BLaER1 (cell line): ENCODE measurements around the gene PTH2R.
"Not testable (repeated sequence)": the region's sequence is repeated elsewhere in the genome, so short reads cannot be mapped to it uniquely, and the experiment has no call there.

ENCODE experiments used
- H3K27ac ChIP-seq: shearing (Covaris generic); formaldehyde crosslinking; 2 replicates; pipeline ENCODE4 v1.8.1; 2022
- H3K27me3 ChIP-seq: shearing (Covaris generic); formaldehyde crosslinking; 2 replicates; pipeline ENCODE4 v1.8.1; 2022
- H3K36me3 ChIP-seq: shearing (Covaris generic); formaldehyde crosslinking; 2 replicates; pipeline ENCODE4 v1.8.1; 2022
- H3K4me1 ChIP-seq: shearing (Covaris generic); formaldehyde crosslinking; 2 replicates; pipeline ENCODE4 v1.8.1; 2022
- H3K4me2 ChIP-seq: shearing (Covaris generic); formaldehyde crosslinking; 2 replicates; pipeline ENCODE4 v1.8.1; 2022
- H3K4me3 ChIP-seq: shearing (Covaris generic); formaldehyde crosslinking; 2 replicates; pipeline ENCODE4 v1.8.1; 2022
- H3K9ac ChIP-seq: shearing (Covaris generic); formaldehyde crosslinking; 2 replicates; pipeline ENCODE4 v1.8.1; 2022
- H3K9me3 ChIP-seq: shearing (Covaris generic); formaldehyde crosslinking; 2 replicates; pipeline ENCODE4 v1.8.1; 2022
- H4K20me1 ChIP-seq: shearing (Covaris generic); formaldehyde crosslinking; 2 replicates; pipeline ENCODE4 v1.8.1; 2022
- Cebpa-rat ChIP-seq: shearing (Covaris generic); IDR thresholded peaks from 2 replicates; pipeline ENCODE4 v1.8.1; 2022

PTH2R gene

GRCh38 chr2:208496129-208496528 lies 89.5 kb downstream of the PTH2R start:
- Histone ChIP-seq H3K9ac (no peak overlapping the region), H4K20me1 (no peaks in the 10 kb centered on the region), H3K4me3 (no peak overlapping the region), H3K4me1 (peaks cover 7% of the 10 kb centered on the region), H3K27ac (no peak overlapping the region), H3K36me3 (no peaks in the 10 kb centered on the region), H3K4me2 (no peak overlapping the region), H3K27me3 (no peaks in the 10 kb centered on the region), H3K9me3 (no peaks in the 10 kb centered on the region)
- no peak for TF ChIP-seq Cebpa-rat

GRCh38 chr2:208501206-208501605 lies 94.6 kb downstream of the PTH2R start:
- Histone ChIP-seq H3K9me3 (0 out of 2 replicates have a peak, but pooled peaks cover 10% of the 10 kb centered on the region), H3K9ac (no peak overlapping the region), H3K36me3 (no peaks in the 10 kb centered on the region), H3K27ac (no peak overlapping the region), H3K4me3 (no peak overlapping the region), H4K20me1 (no peaks in the 10 kb centered on the region), H3K4me2 (no peak overlapping the region), H3K4me1 (no peaks in the 10 kb centered on the region), H3K27me3 (no peaks in the 10 kb centered on the region)
- TF ChIP-seq Cebpa-rat = no peak

GRCh38 chr2:208502288-208502687 lies 95.7 kb downstream of the PTH2R start:
- Histone ChIP-seq H4K20me1 (no peaks in the 10 kb centered on the region), H3K36me3 (no peaks in the 10 kb centered on the region), H3K4me2 (no peak overlapping the region), H3K4me1 (no peaks in the 10 kb centered on the region), H3K27ac (no peak overlapping the region), H3K27me3 (no peaks in the 10 kb centered on the region), H3K4me3 (no peak overlapping the region), H3K9me3 (0 out of 2 replicates have a peak, but pooled peaks cover 10% of the 10 kb centered on the region), H3K9ac (no peak overlapping the region)
- TF ChIP-seq Cebpa-rat = no peak

- H3K36me3 ChIP-seq, H3K9ac ChIP-seq, H3K4me2 ChIP-seq, H3K27me3 ChIP-seq, H3K27ac ChIP-seq, H3K9me3 ChIP-seq, H3K4me3 ChIP-seq, H3K4me1 ChIP-seq, H4K20me1 ChIP-seq: not testable (repeated sequence)
These were observed 98.8 kb downstream of the PTH2R start for GRCh38 chr2:208505365-208505764.

GRCh38 chr2:208509586-208509985 lies 103.0 kb downstream of the PTH2R start:
- H3K9me3 ChIP-seq = peaks cover 14% of the 10 kb centered on the region
- no peaks in the 10 kb centered on the region for H3K36me3 ChIP-seq
- H3K4me2 ChIP-seq = no peak overlapping the region
- H4K20me1 ChIP-seq = no peaks in the 10 kb centered on the region
- no peaks in the 10 kb centered on the region for H3K4me1 ChIP-seq
- no peak overlapping the region for H3K27ac ChIP-seq
- H3K27me3 ChIP-seq = no peaks in the 10 kb centered on the region
- no peak overlapping the region for H3K9ac ChIP-seq
- H3K4me3 ChIP-seq = no peak overlapping the region
- no peak for TF ChIP-seq Cebpa-rat

- Histone ChIP-seq H4K20me1 (no peaks in the 10 kb centered on the region), H3K4me2 (no peak overlapping the region), H3K36me3 (no peaks in the 10 kb centered on the region), H3K4me3 (no peak overlapping the region), H3K27me3 (no peaks in the 10 kb centered on the region), H3K4me1 (no peaks in the 10 kb centered on the region), H3K9ac (no peak overlapping the region), H3K9me3 (peaks cover 16% of the 10 kb centered on the region), H3K27ac (no peak overlapping the region)
- no peak for TF ChIP-seq Cebpa-rat
These were observed 104.4 kb downstream of the PTH2R start for GRCh38 chr2:208511016-208511415.

- Histone ChIP-seq H3K36me3 (no peaks in the 10 kb centered on the region), H3K27ac (no peak overlapping the region), H4K20me1 (no peaks in the 10 kb centered on the region), H3K4me1 (no peaks in the 10 kb centered on the region), H3K4me3 (no peak overlapping the region), H3K27me3 (no peaks in the 10 kb centered on the region), H3K4me2 (no peak overlapping the region), H3K9ac (no peak overlapping the region), H3K9me3 (peaks cover 20% of the 10 kb centered on the region)
- no peak for TF ChIP-seq Cebpa-rat
These were observed 105.0 kb downstream of the PTH2R start for GRCh38 chr2:208511573-208511972.

- Histone ChIP-seq H3K4me1 (no peaks in the 10 kb centered on the region), H3K4me2 (no peak overlapping the region), H3K4me3 (no peak overlapping the region), H3K27ac (no peak overlapping the region), H4K20me1 (no peaks in the 10 kb centered on the region), H3K9me3 (peaks cover 20% of the 10 kb centered on the region), H3K9ac (no peak overlapping the region), H3K27me3 (no peaks in the 10 kb centered on the region), H3K36me3 (no peaks in the 10 kb centered on the region)
- TF ChIP-seq Cebpa-rat = no peak
These were observed 108.5 kb downstream of the PTH2R start for GRCh38 chr2:208515099-208515498.

- not testable (repeated sequence) for H4K20me1 ChIP-seq, H3K9me3 ChIP-seq, H3K27ac ChIP-seq, H3K4me3 ChIP-seq, H3K9ac ChIP-seq, H3K4me1 ChIP-seq, H3K4me2 ChIP-seq, H3K27me3 ChIP-seq, H3K36me3 ChIP-seq
These were observed 116.5 kb downstream of the PTH2R start for GRCh38 chr2:208523069-208523468.

- not testable (repeated sequence) for H3K4me3 ChIP-seq, H3K27me3 ChIP-seq, H4K20me1 ChIP-seq, H3K4me2 ChIP-seq, H3K36me3 ChIP-seq, H3K27ac ChIP-seq, H3K9ac ChIP-seq
- Histone ChIP-seq H3K4me1 (0 out of 2 replicates have a peak, but pooled peaks cover 11% of the 10 kb centered on the region), H3K9me3 (peaks cover 21% of the 10 kb centered on the region)
These were observed 118.6 kb downstream of the PTH2R start for GRCh38 chr2:208525165-208525564.

- Histone ChIP-seq H3K27me3 (no peaks in the 10 kb centered on the region), H3K4me3 (no peak overlapping the region), H3K27ac (no peak overlapping the region), H3K4me1 (0 out of 2 replicates have a peak, but pooled peaks cover 11% of the 10 kb centered on the region), H3K9me3 (peaks cover 19% of the 10 kb centered on the region), H4K20me1 (no peaks in the 10 kb centered on the region), H3K4me2 (no peak overlapping the region), H3K9ac (no peak overlapping the region), H3K36me3 (no peaks in the 10 kb centered on the region)
- no peak for TF ChIP-seq Cebpa-rat
These were observed 123.2 kb downstream of the PTH2R start for GRCh38 chr2:208529796-208530195.
